Right lobe of liver (tissue), 6 donors: ENCODE data around the gene DUSP11. TPM values are rescaled to one million over a fixed set of nuclear protein-coding genes. Genes with fewer than 3 reads are reported as not detected.

ENCODE experiments used
- ATAC-seq, 4 donors: fragments of 200-7000 bp; cut with Tn5 transposase; one replicate each; pipeline ENCODE4 v1.9.1; 2020; ENCODE audit warnings: mild to moderate bottlenecking in 4 of 4, moderate library complexity in 4 of 4
- DNase-seq, 3 donors: peaks; one replicate each; pipeline ENCODE4 v3.0.0-alpha.2; 2020
- H3K27ac ChIP-seq, 3 donors: fragments of 200-600 bp; one replicate each; pipeline ENCODE4 v1.8.0; 2022
- H3K27me3 ChIP-seq, 2 donors: fragments of 200-600 bp; one replicate each; pipeline ENCODE4 v1.8.0; 2022
- H3K36me3 ChIP-seq, 4 donors: fragments of 200-600 bp; sonication (generic) in 1 of 4; one replicate each; pipeline versions ENCODE4 v1.5.1 to v1.8.0; 2017 to 2022; ENCODE audit warnings: control low read depth in 1 of 4
- H3K4me1 ChIP-seq, 4 donors: fragments of 200-600 bp; sonication (generic) in 1 of 4; one replicate each; pipeline versions ENCODE4 v1.5.1 to v1.8.0; 2017 to 2022; ENCODE audit warnings: control low read depth in 1 of 4
- H3K4me3 ChIP-seq, 3 donors: fragments of 200-600 bp; one replicate each; pipeline ENCODE4 v1.8.0; 2022
- H3K9me3 ChIP-seq, 4 donors: fragments of 200-600 bp; sonication (generic) in 1 of 4; one replicate each; pipeline versions ENCODE4 v1.5.1 to v1.8.0; 2017 to 2022; ENCODE audit warnings: control low read depth in 1 of 4
- POLR2A ChIP-seq: fragments of 450-650 bp; IDR thresholded peaks from one replicate; pipeline ENCODE4 v1.6.1; 2017; ENCODE audit warnings: antibody characterized with exemption, mild to moderate bottlenecking
- WGBS: methylation state at CpG from one replicate; pipeline ENCODE4 v1.1.6; 2018; ENCODE audit warnings: low coverage, low lambda C conversion rate; ENCODE audit not compliant: insufficient coverage; ENCODE audit errors: missing lambda C conversion rate; 5-methylcytosine and 5-hydroxymethylcytosine counted together
- intact Hi-C, 2 donors: fragments of 100-400 bp; cut with DNase I; formaldehyde crosslinking; loops; one replicate each; pipeline versions ENCODE4 v1.11.2 to v1.14.1; 2022
- total RNA-seq, 6 experiments: library from RNA; depleted of rRNA in 2 of 6; stranded (reverse); fragments of >200 nt in 2 of 6; fragmentation: NEBNext Ultra II Directional in 3 of 6; extraction: Animal tissue kit (Norgen Biotek cat#: 25700) in 3 of 6; gene quantifications; one replicate each; pipeline versions ENCODE4 v1.1.0 to v1.2.4, GENCODE V29; 2016 to 2023
- TF ChIP-seq, protein P1 (sequence below), 4 donors: fragments of 200-600 bp in 3 of 4; fragments of 450-650 bp in 1 of 4; IDR thresholded peaks; one replicate each; pipeline versions ENCODE4 v1.5.1 to v1.8.0; 2016 to 2022; ENCODE audit warnings: antibody characterized with exemption in 4 of 4, mild to moderate bottlenecking in 2 of 4
- donor health status: DM: no; HTN: yes; CAD: no.
- donor health status: DM: no; HTN: no; CAD: no.
- donor health status: DM: no; HTN: no; CAD: no.
- donor health status: DM: no; HTN: yes; CAD: no.
- donor health status: DM: no; HTN: yes; CAD: no.

Gene DUSP11
- total RNA-seq, 6 experiments from 2014 or later = 5.7 to 14.2 (median 9.1) TPM

DNA sequence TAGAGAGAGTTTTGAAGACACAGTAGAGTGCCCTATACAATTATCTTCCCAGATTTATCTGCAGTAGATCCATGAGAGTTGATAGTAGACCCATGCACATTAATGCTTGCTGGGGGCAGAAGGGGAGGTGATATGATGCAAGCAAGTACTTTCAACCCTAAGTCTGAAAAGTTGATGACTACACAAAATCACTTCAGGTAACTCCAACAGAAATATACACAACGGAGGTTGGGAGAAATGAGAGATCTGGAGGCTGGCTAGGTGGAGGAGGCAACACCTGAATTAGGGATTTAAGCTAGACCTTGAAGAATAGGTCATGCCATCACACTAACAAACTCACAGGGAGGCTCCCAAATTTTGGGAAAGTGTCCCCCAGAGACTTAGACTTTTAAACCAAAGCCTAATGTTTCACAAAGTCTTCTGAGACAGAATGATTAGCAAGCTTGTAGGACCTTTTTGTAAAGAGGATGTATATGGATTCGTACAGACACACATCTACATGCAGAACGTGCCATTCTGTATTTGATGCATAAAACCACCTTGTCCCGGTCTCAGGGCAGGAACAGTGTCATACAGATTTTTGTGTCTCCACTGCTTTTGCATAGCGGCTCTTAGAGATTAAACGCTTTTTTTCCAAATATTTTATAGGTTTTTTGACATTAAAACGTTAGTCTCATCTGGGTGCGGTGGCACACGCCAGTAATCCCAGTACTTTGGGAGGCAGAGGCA, 47.9 kb upstream of the DUSP11 start:
- intact Hi-C loops = loop anchor here in 1 of 2 donors (10.0 kb wide), 2 partner anchors 317 to 507 kb away; partner anchors contain the start of gene BOLA3
- ATAC-seq = no peak
- Histone ChIP-seq H3K36me3 (peaks cover 0 to 4% (median 0%) of the 10 kb centered on the region in 4 donors), H3K4me3 (peak overlapping the region in 1 of 3 donors; percentile 81), H3K9me3 (no peaks in the 10 kb centered on the region), H3K4me1 (peaks cover 0 to 11% (median 0%) of the 10 kb centered on the region in 4 donors), H3K27ac (peak overlapping the region in 1 of 3 donors; percentile 83), H3K27me3 (no peaks in the 10 kb centered on the region)
- WGBS = 78% methylated on average over 9 of the region's 9 CpGs
- DNase-seq = no peak
- TF ChIP-seq POLR2A = no peak
- TF ChIP-seq, protein P1, sequence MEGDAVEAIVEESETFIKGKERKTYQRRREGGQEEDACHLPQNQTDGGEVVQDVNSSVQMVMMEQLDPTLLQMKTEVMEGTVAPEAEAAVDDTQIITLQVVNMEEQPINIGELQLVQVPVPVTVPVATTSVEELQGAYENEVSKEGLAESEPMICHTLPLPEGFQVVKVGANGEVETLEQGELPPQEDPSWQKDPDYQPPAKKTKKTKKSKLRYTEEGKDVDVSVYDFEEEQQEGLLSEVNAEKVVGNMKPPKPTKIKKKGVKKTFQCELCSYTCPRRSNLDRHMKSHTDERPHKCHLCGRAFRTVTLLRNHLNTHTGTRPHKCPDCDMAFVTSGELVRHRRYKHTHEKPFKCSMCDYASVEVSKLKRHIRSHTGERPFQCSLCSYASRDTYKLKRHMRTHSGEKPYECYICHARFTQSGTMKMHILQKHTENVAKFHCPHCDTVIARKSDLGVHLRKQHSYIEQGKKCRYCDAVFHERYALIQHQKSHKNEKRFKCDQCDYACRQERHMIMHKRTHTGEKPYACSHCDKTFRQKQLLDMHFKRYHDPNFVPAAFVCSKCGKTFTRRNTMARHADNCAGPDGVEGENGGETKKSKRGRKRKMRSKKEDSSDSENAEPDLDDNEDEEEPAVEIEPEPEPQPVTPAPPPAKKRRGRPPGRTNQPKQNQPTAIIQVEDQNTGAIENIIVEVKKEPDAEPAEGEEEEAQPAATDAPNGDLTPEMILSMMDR (IDR thresholded peaks at IDR 0.05) = no peak

DNA sequence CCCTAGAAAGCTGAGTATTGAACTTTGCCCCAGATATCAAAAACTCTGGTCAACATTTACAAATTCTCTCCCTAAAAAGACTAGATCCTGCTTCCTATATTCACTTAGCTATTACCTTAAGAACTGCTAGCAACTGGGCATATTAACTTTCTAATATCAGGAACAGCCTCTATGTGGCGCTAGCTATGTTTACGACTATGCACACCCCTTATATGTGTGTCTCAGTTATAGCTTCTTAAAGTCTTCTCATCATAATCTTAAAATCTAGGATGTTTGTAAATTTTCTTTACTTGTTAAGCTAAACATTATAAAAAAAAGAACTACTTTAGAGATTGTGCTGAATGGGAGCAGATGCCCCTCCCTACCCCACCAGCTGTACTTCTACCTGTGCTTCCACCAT, 47.1 kb upstream of the DUSP11 start:
- Histone ChIP-seq H3K4me3 (no peak overlapping the region), H3K9me3 (no peaks in the 10 kb centered on the region), H3K4me1 (peaks cover 0 to 6% (median 0%) of the 10 kb centered on the region in 4 donors), H3K36me3 (peaks cover 0 to 4% (median 0%) of the 10 kb centered on the region in 4 donors), H3K27ac (no peak overlapping the region), H3K27me3 (no peaks in the 10 kb centered on the region)
- ATAC-seq (no peak), DNase-seq (no peak)
- WGBS = 10% methylated on average over 2 of the region's 2 CpGs
- intact Hi-C loops = loop anchor here in 1 of 2 donors (10.0 kb wide), 2 partner anchors 318 to 508 kb away; partner anchors contain the start of gene BOLA3
- TF ChIP-seq, protein P1 (IDR thresholded peaks at IDR 0.05) = peak in 2 of 4 donors; percentile 16 to 18
- TF ChIP-seq POLR2A = no peak

DNA sequence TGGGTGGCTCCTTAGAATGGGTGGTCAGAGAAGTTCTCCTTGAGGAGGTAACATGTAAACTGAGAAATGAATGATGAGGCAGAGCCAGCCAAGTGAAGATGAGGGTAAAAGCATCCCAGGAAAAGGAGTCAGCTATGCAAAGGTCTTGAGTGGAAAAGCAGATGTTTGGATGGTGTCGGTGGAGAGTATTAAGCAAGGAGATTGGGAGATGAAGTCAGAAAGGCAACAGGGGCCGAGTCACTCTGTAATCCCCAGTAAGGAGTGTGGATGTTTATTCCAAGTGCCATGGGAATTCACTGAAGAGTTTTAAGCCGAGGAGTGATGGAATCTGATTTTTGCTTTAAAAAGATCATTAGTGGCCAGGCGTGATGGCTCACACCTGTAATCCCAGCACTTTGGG, 45.5 kb upstream of the DUSP11 start:
- TF ChIP-seq POLR2A = no peak
- TF ChIP-seq, protein P1 (IDR thresholded peaks at IDR 0.05) = no peak
- H3K4me3 ChIP-seq = no peak overlapping the region
- H3K27me3 ChIP-seq = no peaks in the 10 kb centered on the region
- H3K4me1 ChIP-seq = peaks cover 0 to 6% (median 0%) of the 10 kb centered on the region in 4 donors
- no peak overlapping the region for H3K27ac ChIP-seq
- H3K36me3 ChIP-seq = no peaks in the 10 kb centered on the region
- ATAC-seq (no peak), DNase-seq (no peak)
- H3K9me3 ChIP-seq = no peaks in the 10 kb centered on the region
- intact Hi-C loops = loop anchor here in 1 of 2 donors (10.0 kb wide), 2 partner anchors 319 to 509 kb away; partner anchors contain the start of gene BOLA3
- WGBS = 72% methylated on average over 3 of the region's 4 CpGs

DNA sequence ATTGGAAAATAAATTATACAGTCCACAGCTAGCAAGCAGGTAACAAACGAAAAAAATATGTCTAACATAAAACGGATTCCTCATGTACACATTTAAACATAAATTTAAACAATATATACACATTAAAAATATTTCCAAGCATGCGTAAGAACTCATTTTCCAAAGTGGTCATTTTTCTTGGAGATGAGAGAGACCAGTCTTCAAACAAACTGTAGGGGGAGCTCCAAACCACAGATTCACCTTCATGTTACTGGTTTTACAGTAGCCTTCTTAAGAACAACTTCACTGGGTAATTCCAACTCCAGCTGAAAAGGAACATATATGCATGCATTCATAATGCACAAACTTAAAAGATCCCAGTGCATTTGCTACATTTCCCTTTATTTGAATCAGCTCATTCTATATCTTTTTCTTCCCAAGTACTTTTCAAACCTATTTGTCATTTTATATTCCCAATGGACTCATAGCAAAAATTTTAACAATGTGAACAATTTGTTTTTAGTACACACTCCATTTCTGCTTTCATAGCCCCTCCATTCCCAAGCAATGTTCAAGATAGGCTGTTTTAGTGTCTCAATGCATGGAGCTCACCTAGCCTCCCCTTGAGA, 44.1 kb upstream of the DUSP11 start:
- intact Hi-C loops = loop anchor here in 1 of 2 donors (10.0 kb wide), 2 partner anchors 321 to 511 kb away; partner anchors contain the start of gene BOLA3
- Histone ChIP-seq H3K36me3 (no peaks in the 10 kb centered on the region), H3K9me3 (no peaks in the 10 kb centered on the region), H3K27ac (no peak overlapping the region), H3K4me1 (no peaks in the 10 kb centered on the region), H3K4me3 (no peak overlapping the region), H3K27me3 (no peaks in the 10 kb centered on the region)
- TF ChIP-seq, protein P1 (IDR thresholded peaks at IDR 0.05) = peak; percentile 81 to 84 (median 82)
- TF ChIP-seq POLR2A = no peak
- WGBS = 2% methylated on average over 3 of the region's 3 CpGs
- ATAC-seq (peak; percentile 45 to 55 (median 51)), DNase-seq (no peak)
